CD4-positive, alpha-beta T cell treated with Interleukin-1 beta for 1 hour (primary cell): ENCODE results near the gene SH2D3A.
"Not testable (repeated sequence)": the region's sequence is repeated elsewhere in the genome, so short reads cannot be mapped to it uniquely, and the experiment has no call there.

ENCODE experiments used
- DNase-seq, 2 donors: peaks; one replicate each; pipeline ENCODE4 v3.0.0-alpha.2; 2020 to 2022

Gene SH2D3A

GRCh38 chr19:6719540-6719861 lies 47.7 kb downstream of the SH2D3A start:
- no peak for DNase-seq

- DNase-seq = peak; percentile 6 to 25
Observed at GRCh38 chr19:6718741-6719539, 48.3 kb downstream of the SH2D3A start.

GRCh38 chr19:6718111-6718740 lies 49.0 kb downstream of the SH2D3A start:
- no peak for DNase-seq

- DNase-seq = no peak
Observed at GRCh38 chr19:6717441-6717971, 49.7 kb downstream of the SH2D3A start.

- DNase-seq = no peak
Observed at GRCh38 chr19:6717036-6717435, 50.2 kb downstream of the SH2D3A start.

- DNase-seq = no peak
Observed at GRCh38 chr19:6716610-6716970, 50.6 kb downstream of the SH2D3A start.

- DNase-seq = no peak
Observed at GRCh38 chr19:6714749-6715555, 52.3 kb downstream of the SH2D3A start.

GRCh38 chr19:6713773-6714692 lies 53.2 kb downstream of the SH2D3A start:
- DNase-seq = no peak

GRCh38 chr19:6712692-6713670 lies 54.3 kb downstream of the SH2D3A start:
- DNase-seq = no peak

GRCh38 chr19:6712231-6712630 lies 55.0 kb downstream of the SH2D3A start:
- DNase-seq = no peak

- DNase-seq = no peak
Observed at GRCh38 chr19:6711605-6712004, 55.6 kb downstream of the SH2D3A start.

- DNase-seq = no peak
Observed at GRCh38 chr19:6711078-6711361, 56.2 kb downstream of the SH2D3A start.

GRCh38 chr19:6710273-6711077 lies 56.8 kb downstream of the SH2D3A start:
- DNase-seq = peak; percentile 8 to 13

- no peak for DNase-seq
Observed at GRCh38 chr19:6709549-6709948, 57.7 kb downstream of the SH2D3A start.

- DNase-seq = not testable (repeated sequence)
Observed at GRCh38 chr19:6708913-6709312, 58.3 kb downstream of the SH2D3A start.

GRCh38 chr19:6708346-6708745 lies 58.9 kb downstream of the SH2D3A start:
- no peak for DNase-seq

GRCh38 chr19:6707658-6708018 lies 59.6 kb downstream of the SH2D3A start:
- no peak for DNase-seq

- no peak for DNase-seq
Observed at GRCh38 chr19:6707011-6707657, 60.1 kb downstream of the SH2D3A start.

- no peak for DNase-seq
Observed at GRCh38 chr19:6706633-6706958, 60.6 kb downstream of the SH2D3A start.

- no peak for DNase-seq
Observed at GRCh38 chr19:6705931-6706632, 61.2 kb downstream of the SH2D3A start.
